Occipital lobe (tissue), 2 donors: ENCODE results near the gene TTLL11. TPM values are rescaled to one million over a fixed set of nuclear protein-coding genes. Genes with fewer than 3 reads are reported as not detected.

Experiments
- DNase-seq: peaks from one replicate; lab custom pipeline; 2025; lab: John Stamatoyannopoulos, UW
- total RNA-seq: library from RNA; depleted of rRNA; stranded (reverse); fragments of >200 nt; gene quantifications from one replicate; pipeline ENCODE4 v1.2.3, GENCODE V29; 2014

Gene TTLL11
- total RNA-seq, 1 donor from 2014 or later: 26.8 TPM

- DNase-seq: no peak
Measured at GRCh38 chr9:121975801-121976277, 117.3 kb downstream of the TTLL11 start.

- DNase-seq: no peak
Measured at GRCh38 chr9:121974421-121974820, 118.7 kb downstream of the TTLL11 start.

GRCh38 chr9:121972501-121972981 is 120.6 kb downstream of the TTLL11 start:
- no peak for DNase-seq

GRCh38 chr9:121968056-121968455 is 125.1 kb downstream of the TTLL11 start:
- no peak for DNase-seq

GRCh38 chr9:121966706-121967105 is 126.4 kb downstream of the TTLL11 start:
- no peak for DNase-seq

GRCh38 chr9:121963528-121963995 is 129.5 kb downstream of the TTLL11 start:
- DNase-seq: no peak

GRCh38 chr9:121962421-121962820 is 130.7 kb downstream of the TTLL11 start:
- DNase-seq: no peak

GRCh38 chr9:121960665-121961064 is 132.4 kb downstream of the TTLL11 start:
- DNase-seq: no peak

- DNase-seq: no peak
Measured at GRCh38 chr9:121958530-121958929, 134.6 kb downstream of the TTLL11 start.

GRCh38 chr9:121956808-121957207 is 136.3 kb downstream of the TTLL11 start:
- no peak for DNase-seq

- DNase-seq: no peak
Measured at GRCh38 chr9:121955649-121956048, 137.5 kb downstream of the TTLL11 start.

- DNase-seq: no peak
Measured at GRCh38 chr9:121954477-121955140, 138.5 kb downstream of the TTLL11 start.

- no peak for DNase-seq
Measured at GRCh38 chr9:121952611-121953010, 140.5 kb downstream of the TTLL11 start.

- DNase-seq: no peak
Measured at GRCh38 chr9:121950866-121951265, 142.2 kb downstream of the TTLL11 start.

- DNase-seq: no peak
Measured at GRCh38 chr9:121950441-121950840, 142.7 kb downstream of the TTLL11 start.

GRCh38 chr9:121949766-121950165 is 143.3 kb downstream of the TTLL11 start:
- DNase-seq: no peak

- DNase-seq: no peak
Measured at GRCh38 chr9:121949364-121949763, 143.7 kb downstream of the TTLL11 start.

- no peak for DNase-seq
Measured at GRCh38 chr9:121947775-121948174, 145.3 kb downstream of the TTLL11 start.

- DNase-seq: no peak
Measured at GRCh38 chr9:121946465-121946864, 146.6 kb downstream of the TTLL11 start.

GRCh38 chr9:121945849-121946248 is 147.3 kb downstream of the TTLL11 start:
- DNase-seq: no peak

- no peak for DNase-seq
Measured at GRCh38 chr9:121945281-121945680, 147.8 kb downstream of the TTLL11 start.

- no peak for DNase-seq
Measured at GRCh38 chr9:121944711-121945191, 148.4 kb downstream of the TTLL11 start.

- DNase-seq: no peak
Measured at GRCh38 chr9:121943463-121943862, 149.6 kb downstream of the TTLL11 start.
